ENCODE results near the gene ZBTB9. TPM values are rescaled to one million over a fixed set of nuclear protein-coding genes. Genes with fewer than 3 reads are reported as not detected.
A peak's percentile ranks its signal among the peaks of the same experiment; 100 is the strongest.

The ZBTB9 gene
- total RNA-seq, 1 experiment from 2014 or later = 16.9 TPM

- BruUV-seq (replicated peaks) = no TSS peak
- DNase-seq (ENCODE audit: low spot score) = peak; percentile 67
- no peak for TF ChIP-seq CTCF (conservative IDR thresholded peaks at IDR 0.05; ENCODE audit: low read depth, low read length)
- TF ChIP-seq EZH2 (IDR thresholded peaks at IDR 0.05; ENCODE audit: borderline replicate concordance, low read depth, low read length, poor library complexity, severe bottlenecking) = no peak
- Histone ChIP-seq H3K9me3 (ENCODE audit: low read depth, low read length, poor library complexity, severe bottlenecking) (no peaks in the 10 kb centered on the region), H3K36me3 (ENCODE audit: insufficient read depth, low read length, poor library complexity, severe bottlenecking) (peaks cover 23% of the 10 kb centered on the region), H3K27ac (ENCODE audit: low read depth, low read length, poor library complexity, severe bottlenecking) (peak overlapping the region; percentile 75), H3K4me1 (ENCODE audit: insufficient read depth, low read length, poor library complexity, severe bottlenecking) (peaks cover 58% of the 10 kb centered on the region), H3K27me3 (replicated peaks; ENCODE audit: insufficient read depth, low read depth, low read length, poor library complexity) (no peaks in the 10 kb centered on the region), H3K4me3 (ENCODE audit: low read depth, low read length, poor library complexity, severe bottlenecking) (peak overlapping the region; percentile 31)
- ChIA-PET POLR2A (ENCODE audit: low non-redundant PET) (no interaction called here), CTCF (interaction anchor here (0.9 kb wide), 1 partner anchor 22 kb away, joined by 3 read pairs; the partner anchor contains the start of gene ZBTB9)
- intact Hi-C loops (cut with micrococcal nuclease; ENCODE audit: unreplicated experiment) = no loop called here
Measured at GRCh38 chr6:33431880-33432541, 22.4 kb upstream of the ZBTB9 start.

- ChIA-PET POLR2A (ENCODE audit: low non-redundant PET) (no interaction called here), CTCF (interaction anchor here (0.9 kb wide), 1 partner anchor 22 kb away, joined by 3 read pairs; the partner anchor contains the start of gene ZBTB9)
- BruUV-seq (replicated peaks) = no TSS peak
Measured at GRCh38 chr6:33432546-33432945, 21.8 kb upstream of the ZBTB9 start.

GRCh38 chr6:33433001-33433543 lies 21.3 kb upstream of the ZBTB9 start:
- TF ChIP-seq EZH2 (IDR thresholded peaks at IDR 0.05; ENCODE audit: borderline replicate concordance, low read depth, low read length, poor library complexity, severe bottlenecking) (no peak), CTCF (conservative IDR thresholded peaks at IDR 0.05; ENCODE audit: low read depth, low read length) (no peak)
- CTCF ChIA-PET = no interaction called here
- BruUV-seq (replicated peaks) = no TSS peak
- no peak for DNase-seq (ENCODE audit: low spot score)
- Histone ChIP-seq H3K36me3 (ENCODE audit: insufficient read depth, low read length, poor library complexity, severe bottlenecking) (peaks cover 32% of the 10 kb centered on the region), H3K27ac (ENCODE audit: low read depth, low read length, poor library complexity, severe bottlenecking) (peak overlapping the region; percentile 75), H3K4me3 (ENCODE audit: low read depth, low read length, poor library complexity, severe bottlenecking) (no peak overlapping the region), H3K9me3 (ENCODE audit: low read depth, low read length, poor library complexity, severe bottlenecking) (no peaks in the 10 kb centered on the region), H3K4me1 (ENCODE audit: insufficient read depth, low read length, poor library complexity, severe bottlenecking) (peaks cover 53% of the 10 kb centered on the region), H3K27me3 (replicated peaks; ENCODE audit: insufficient read depth, low read depth, low read length, poor library complexity) (no peaks in the 10 kb centered on the region)
- POLR2A ChIA-PET (ENCODE audit: low non-redundant PET) = interaction anchor here (0.6 kb wide), 1 partner anchor 138 kb away, joined by 3 read pairs; no protein-coding TSS in a partner anchor
- intact Hi-C loops (cut with micrococcal nuclease; ENCODE audit: unreplicated experiment) = no loop called here

More at GRCh38 chr6:33432546-33432945, 21.8 kb upstream of the ZBTB9 start:
- peak overlapping the region; percentile 31 for H3K4me3 ChIP-seq (ENCODE audit: low read depth, low read length, poor library complexity, severe bottlenecking)
- no peaks in the 10 kb centered on the region for H3K9me3 ChIP-seq (ENCODE audit: low read depth, low read length, poor library complexity, severe bottlenecking)
- intact Hi-C loops (cut with micrococcal nuclease; ENCODE audit: unreplicated experiment) = no loop called here
- peak overlapping the region; percentile 75 for H3K27ac ChIP-seq (ENCODE audit: low read depth, low read length, poor library complexity, severe bottlenecking)
- no peaks in the 10 kb centered on the region for H3K27me3 ChIP-seq (replicated peaks; ENCODE audit: insufficient read depth, low read depth, low read length, poor library complexity)
- peaks cover 29% of the 10 kb centered on the region for H3K36me3 ChIP-seq (ENCODE audit: insufficient read depth, low read length, poor library complexity, severe bottlenecking)
- TF ChIP-seq CTCF (conservative IDR thresholded peaks at IDR 0.05; ENCODE audit: low read depth, low read length) (no peak), EZH2 (IDR thresholded peaks at IDR 0.05; ENCODE audit: borderline replicate concordance, low read depth, low read length, poor library complexity, severe bottlenecking) (no peak)
- no peak for DNase-seq (ENCODE audit: low spot score)
- H3K4me1 ChIP-seq (ENCODE audit: insufficient read depth, low read length, poor library complexity, severe bottlenecking) = peaks cover 53% of the 10 kb centered on the region
